Endothelial cell of umbilical vein (primary cell): ENCODE measurements around the gene DGKI. TPM values are rescaled to one million over a fixed set of nuclear protein-coding genes. Genes with fewer than 3 reads are reported as not detected.

ENCODE experiments used
- BruUV-seq: library from RNA; stranded (reverse); fragments of 400-500 nt; replicated peaks from 2 replicates; lab custom pipeline; 2021; lab: Mats Ljungman, UMichigan
- CTCF ChIA-PET: fragments of 300-600, 350-600 bp; sonication (Branson Sonifier 250); formaldehyde crosslinking; loops from one replicate; lab custom pipeline; 2021; ENCODE audit warnings: antibody characterized with exemption, inconsistent platforms; lab: Charles Lee
- POLR2A ChIA-PET: fragments of 300-600, 350-600 bp; sonication (Branson Sonifier 250); formaldehyde crosslinking; loops from one replicate; lab custom pipeline; 2021; ENCODE audit warnings: antibody characterized with exemption, inconsistent platforms; lab: Charles Lee
- DNase-seq: peaks from one replicate; pipeline ENCODE4 v3.0.0-alpha.2; 2011; ENCODE audit warnings: low read depth, low spot score
- FAIRE-seq: peaks from 2 replicates; lab custom pipeline; 2011; peaks lifted over from hg19 to GRCh38; lab: Jason Lieb, UNC
- H2AFZ ChIP-seq: 2 replicates; pipeline ENCODE4 v1.6.0; 2012; ENCODE audit warnings: low read depth, low read length, control low read depth, inconsistent platforms
- H3K27ac ChIP-seq: 2 replicates; pipeline ENCODE4 v1.5.1; 2011; ENCODE audit warnings: low read depth, mild to moderate bottlenecking, control low read depth, low read length, moderate library complexity; ENCODE audit not compliant: insufficient read depth
- H3K27me3 ChIP-seq, 2 experiments: 2 replicates each; pipeline versions ENCODE4 v1.6.0 to v1.6.1; 2011; ENCODE audit warnings: low read length in 2 of 2, mixed read lengths in 1 of 2; ENCODE audit not compliant: control insufficient read depth in 2 of 2, insufficient read depth in 2 of 2
- H3K36me3 ChIP-seq, 2 experiments: 2 replicates in 1 of 2; 3 replicates in 1 of 2; pipeline ENCODE4 v1.5.1; 2011; ENCODE audit warnings: low read length in 2 of 2, mild to moderate bottlenecking in 1 of 2, moderate library complexity in 1 of 2; ENCODE audit not compliant: control insufficient read depth in 2 of 2, insufficient read depth in 2 of 2; ENCODE audit errors: extremely low read depth in 1 of 2
- H3K4me1 ChIP-seq: 3 replicates; pipeline ENCODE4 v1.5.1; 2011; ENCODE audit warnings: mild to moderate bottlenecking, low read length; ENCODE audit not compliant: control insufficient read depth, insufficient read depth; ENCODE audit errors: extremely low read depth
- H3K4me2 ChIP-seq: 2 replicates; pipeline ENCODE4 v1.6.1; 2011; ENCODE audit warnings: low read length, control low read depth, mixed read lengths; ENCODE audit not compliant: insufficient read depth
- H3K4me3 ChIP-seq, 3 experiments: fragments of 200-600 bp in 1 of 3; sonication (generic), shearing (Covaris generic) in 1 of 3; replicated peaks in 1 of 3; 2 replicates each; pipeline ENCODE4 v1.5.1; 2011 to 2016; ENCODE audit warnings: control low read depth in 3 of 3, low read length in 3 of 3, mild to moderate bottlenecking in 2 of 3, inconsistent platforms in 1 of 3, low read depth in 1 of 3, moderate library complexity in 1 of 3; ENCODE audit not compliant: insufficient read depth in 1 of 3
- H3K79me2 ChIP-seq: 2 replicates; pipeline ENCODE4 v1.6.0; 2012; ENCODE audit warnings: low read length, inconsistent platforms; ENCODE audit not compliant: control insufficient read depth, insufficient read depth
- H3K9ac ChIP-seq: replicated peaks from 2 replicates; pipeline ENCODE3; 2011; ENCODE audit warnings: low read length, control low read depth; ENCODE audit not compliant: insufficient read depth; ENCODE audit errors: extremely low read depth
- H3K9me1 ChIP-seq: replicated peaks from 3 replicates; pipeline ENCODE4 v1.6.0; 2011; ENCODE audit warnings: mild to moderate bottlenecking, low read length; ENCODE audit not compliant: control insufficient read depth, insufficient read depth; ENCODE audit errors: extremely low read depth
- H3K9me3 ChIP-seq: replicated peaks from 2 replicates; pipeline ENCODE4 v1.5.1; 2012; ENCODE audit warnings: low read length, inconsistent platforms; ENCODE audit not compliant: control insufficient read depth, insufficient read depth
- H4K20me1 ChIP-seq: replicated peaks from 2 replicates; pipeline ENCODE3; 2011; ENCODE audit warnings: mild to moderate bottlenecking, low read length; ENCODE audit not compliant: control insufficient read depth, insufficient read depth; ENCODE audit errors: extremely low read depth
- EZH2 ChIP-seq: IDR thresholded peaks from 2 replicates; pipeline ENCODE4 v1.6.1; 2012; ENCODE audit warnings: borderline replicate concordance, low read depth, mild to moderate bottlenecking, moderate library complexity, low read length, inconsistent platforms; ENCODE audit not compliant: severe bottlenecking
- FOS ChIP-seq: IDR thresholded peaks from 2 replicates; pipeline ENCODE4 v1.6.1; 2011; ENCODE audit warnings: mild to moderate bottlenecking, low read length, moderate library complexity, borderline replicate concordance; ENCODE audit not compliant: insufficient read depth
- GATA2 ChIP-seq: IDR thresholded peaks from 2 replicates; pipeline ENCODE4 v1.7.0; 2011; ENCODE audit warnings: low read depth, mild to moderate bottlenecking, moderate library complexity, mixed read lengths, low read length; ENCODE audit not compliant: insufficient read length, insufficient read depth
- JUN ChIP-seq: IDR thresholded peaks from 2 replicates; pipeline ENCODE4 v1.6.1; 2011; ENCODE audit warnings: borderline replicate concordance, low read depth; ENCODE audit not compliant: insufficient read length, insufficient read depth
- MYC ChIP-seq: IDR thresholded peaks from one replicate; pipeline ENCODE4 v1.6.1; 2011; ENCODE audit warnings: mild to moderate bottlenecking, low read depth, low read length
- POLR2A ChIP-seq: IDR thresholded peaks from 2 replicates; pipeline ENCODE4 v1.6.1; 2012; ENCODE audit warnings: low read depth, mild to moderate bottlenecking, control low read depth, low read length
- POLR2AphosphoS5 ChIP-seq: IDR thresholded peaks from 2 replicates; pipeline ENCODE4 v1.6.1; 2012; ENCODE audit warnings: low read depth, mild to moderate bottlenecking, control low read depth, low read length, moderate library complexity; ENCODE audit not compliant: insufficient read depth
- dilution Hi-C: fragments of 300-500 bp; cut with MboI; formaldehyde crosslinking; loops from one replicate; pipeline ENCODE4 v1.15.0; 2019; ENCODE audit warnings: low sequenced_read_pairs; ENCODE audit not compliant: extremely low pct_ligation_motif_present
- intact Hi-C: fragments of 100-400 bp; cut with micrococcal nuclease; formaldehyde crosslinking; loops from one replicate; pipeline ENCODE4 v1.10.0; 2022
- polyA plus RNA-seq, 4 experiments: library from polyadenylated mRNA; depleted of rRNA in 3 of 4; stranded (reverse) in 3 of 4; unstranded in 1 of 4; fragments of >200 nt; gene quantifications; 2 replicates each; pipeline versions ENCODE4 v1.2.1 to v1.2.3, GENCODE V29; 2011 to 2012; ENCODE audit warnings: missing spikeins in 1 of 4
- total RNA-seq: library from RNA; stranded (reverse); gene quantifications from 2 replicates; pipeline ENCODE4 v1.2.3, GENCODE V29; 2021
- TF ChIP-seq, protein P1 (sequence below), 2 donors: IDR thresholded peaks; 1 replicate in 1 of 2; 2 replicates in 1 of 2; pipeline ENCODE4 v1.5.1; 2011; ENCODE audit warnings: low read length in 2 of 2, mild to moderate bottlenecking in 2 of 2, moderate library complexity in 2 of 2, control low read depth in 1 of 2, inconsistent platforms in 1 of 2, low read depth in 1 of 2; ENCODE audit not compliant: insufficient read depth in 1 of 2; ENCODE audit errors: extremely low read depth in 1 of 2
- TF ChIP-seq, protein P2 (sequence below): IDR thresholded peaks from 2 replicates; pipeline ENCODE4 v1.6.1; 2011; ENCODE audit not compliant: insufficient read depth, insufficient read length

Gene DGKI
- total and polyA plus RNA-seq, 2 donors (not counting 3 experiments of a cell fraction or from before 2014, with no cell fraction given), result 0.11 to 0.51 TPM

DNA sequence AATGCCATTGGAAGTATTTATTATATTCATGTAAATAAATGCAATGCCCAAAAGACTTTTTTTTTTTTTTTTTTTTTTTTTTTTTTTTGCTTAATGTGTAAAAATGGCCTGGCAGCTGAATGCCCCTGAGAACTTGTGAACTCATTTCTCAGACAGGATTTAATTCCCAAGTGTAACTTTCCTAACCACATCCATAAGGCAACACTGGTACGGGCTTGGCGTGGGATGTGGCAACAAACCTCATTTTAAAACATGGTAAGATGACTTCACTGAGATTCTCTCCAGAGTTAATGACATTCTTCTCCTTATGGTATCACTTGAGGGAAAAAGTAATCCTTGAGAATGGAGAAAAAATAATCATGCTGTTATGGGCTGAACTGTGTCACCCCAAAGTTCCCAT lies 150.4 kb downstream of the DGKI start:
- no peak overlapping the region for H3K4me3 ChIP-seq
- no peak overlapping the region for H2AFZ ChIP-seq
- H3K4me2 ChIP-seq, result no peak overlapping the region
- H3K79me2 ChIP-seq, result no peaks in the 10 kb centered on the region
- no peak for FAIRE-seq
- POLR2A ChIA-PET, result no interaction called here
- TF ChIP-seq, protein P1, sequence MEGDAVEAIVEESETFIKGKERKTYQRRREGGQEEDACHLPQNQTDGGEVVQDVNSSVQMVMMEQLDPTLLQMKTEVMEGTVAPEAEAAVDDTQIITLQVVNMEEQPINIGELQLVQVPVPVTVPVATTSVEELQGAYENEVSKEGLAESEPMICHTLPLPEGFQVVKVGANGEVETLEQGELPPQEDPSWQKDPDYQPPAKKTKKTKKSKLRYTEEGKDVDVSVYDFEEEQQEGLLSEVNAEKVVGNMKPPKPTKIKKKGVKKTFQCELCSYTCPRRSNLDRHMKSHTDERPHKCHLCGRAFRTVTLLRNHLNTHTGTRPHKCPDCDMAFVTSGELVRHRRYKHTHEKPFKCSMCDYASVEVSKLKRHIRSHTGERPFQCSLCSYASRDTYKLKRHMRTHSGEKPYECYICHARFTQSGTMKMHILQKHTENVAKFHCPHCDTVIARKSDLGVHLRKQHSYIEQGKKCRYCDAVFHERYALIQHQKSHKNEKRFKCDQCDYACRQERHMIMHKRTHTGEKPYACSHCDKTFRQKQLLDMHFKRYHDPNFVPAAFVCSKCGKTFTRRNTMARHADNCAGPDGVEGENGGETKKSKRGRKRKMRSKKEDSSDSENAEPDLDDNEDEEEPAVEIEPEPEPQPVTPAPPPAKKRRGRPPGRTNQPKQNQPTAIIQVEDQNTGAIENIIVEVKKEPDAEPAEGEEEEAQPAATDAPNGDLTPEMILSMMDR (IDR thresholded peaks at IDR 0.05; ENCODE audit: extremely low read depth in 1 of 2, insufficient read depth in 1 of 2, low read depth in 1 of 2, low read length in 2 of 2), result no peak
- TF ChIP-seq FOS, result no peak
- TF ChIP-seq POLR2AphosphoS5, result no peak
- no peak for TF ChIP-seq POLR2A
- TF ChIP-seq, protein P2, sequence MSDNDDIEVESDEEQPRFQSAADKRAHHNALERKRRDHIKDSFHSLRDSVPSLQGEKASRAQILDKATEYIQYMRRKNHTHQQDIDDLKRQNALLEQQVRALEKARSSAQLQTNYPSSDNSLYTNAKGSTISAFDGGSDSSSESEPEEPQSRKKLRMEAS, result no peak
- no peak for TF ChIP-seq GATA2
- TF ChIP-seq JUN, result no peak
- no peak for TF ChIP-seq MYC
- TF ChIP-seq EZH2, result no peak
- H4K20me1 ChIP-seq, result no peaks in the 10 kb centered on the region
- intact Hi-C loops, result no loop called here
- CTCF ChIA-PET, result interaction anchor here (0.6 to 1.1 kb wide), 2 partner anchors 1042 to 1145 kb away, joined by 3 read pairs; no protein-coding TSS in a partner anchor
- H3K4me1 ChIP-seq, result peaks cover 5% of the 10 kb centered on the region
- no peaks in the 10 kb centered on the region for H3K9me3 ChIP-seq
- no peaks in the 10 kb centered on the region for H3K27me3 ChIP-seq
- H3K27ac ChIP-seq, result no peak overlapping the region
- no peaks in the 10 kb centered on the region for H3K9me1 ChIP-seq
- dilution Hi-C loops, result no loop called here
- no peak for DNase-seq
- no peak overlapping the region for H3K9ac ChIP-seq
- no peaks in the 10 kb centered on the region for H3K36me3 ChIP-seq
- no TSS peak for BruUV-seq
